OCI-LY1 (cell line): ENCODE measurements around the gene RERE.

ENCODE experiments used
- H2AFZ ChIP-seq: fragments of 200-600 bp; sonication (generic), shearing (Covaris generic); 2 replicates; pipeline ENCODE4 v1.6.0; 2014; ENCODE audit warnings: antibody characterized with exemption, mild to moderate bottlenecking, low read length
- H3F3A ChIP-seq: fragments of 200-600 bp; sonication (generic), shearing (Covaris generic); 2 replicates; pipeline ENCODE4 v1.6.0; 2014; ENCODE audit warnings: mild to moderate bottlenecking, antibody characterized with exemption, low read length, moderate library complexity; ENCODE audit not compliant: insufficient read depth
- H3K27ac ChIP-seq: fragments of 200-600 bp; sonication (generic); 2 replicates; pipeline ENCODE4 v1.5.1; 2014; ENCODE audit warnings: low read length, mixed run types, mild to moderate bottlenecking, low read depth; ENCODE audit not compliant: poor library complexity, severe bottlenecking
- H3K27me3 ChIP-seq: fragments of 200-600 bp; sonication (generic); 2 replicates; pipeline ENCODE4 v1.6.0; 2014; ENCODE audit warnings: antibody characterized with exemption, mild to moderate bottlenecking, low read length, moderate library complexity; ENCODE audit not compliant: insufficient read depth
- H3K36me3 ChIP-seq: fragments of 200-600 bp; sonication (generic); 2 replicates; pipeline ENCODE4 v1.6.1; 2014; ENCODE audit warnings: mild to moderate bottlenecking, antibody characterized with exemption, low read length, moderate library complexity, mixed read lengths; ENCODE audit not compliant: insufficient read depth
- H3K4me1 ChIP-seq: fragments of 200-600 bp; sonication (generic); 2 replicates; pipeline ENCODE4 v1.5.1; 2014; ENCODE audit warnings: mild to moderate bottlenecking, low read length, moderate library complexity; ENCODE audit not compliant: insufficient read depth, severe bottlenecking
- H3K4me2 ChIP-seq: fragments of 200-600 bp; sonication (generic), shearing (Covaris generic); 2 replicates; pipeline ENCODE4 v1.6.1; 2014; ENCODE audit warnings: low read length
- H3K4me3 ChIP-seq: fragments of 200-600 bp; sonication (generic); 2 replicates; pipeline ENCODE4 v1.5.1; 2014; ENCODE audit warnings: low read length, low read depth, mild to moderate bottlenecking, mixed read lengths; ENCODE audit not compliant: poor library complexity, severe bottlenecking
- H3K79me2 ChIP-seq: fragments of 200-600 bp; shearing (Covaris generic); 2 replicates; pipeline ENCODE4 v1.6.1; 2016; ENCODE audit warnings: mixed run types, low read length, mixed read lengths; ENCODE audit not compliant: insufficient read depth
- H3K9ac ChIP-seq: fragments of 200-600 bp; sonication (generic), shearing (Covaris generic); 2 replicates; pipeline ENCODE4 v1.6.1; 2014; ENCODE audit warnings: mild to moderate bottlenecking, low read length, mixed read lengths
- H3K9me2 ChIP-seq: fragments of 200-600 bp; sonication (generic), shearing (Covaris generic); 2 replicates; pipeline ENCODE4 v1.6.1; 2014; ENCODE audit warnings: low read depth, mild to moderate bottlenecking, low read length, mixed read lengths
- H3K9me3 ChIP-seq: fragments of 200-600 bp; shearing (Covaris generic); 2 replicates; pipeline ENCODE4 v1.6.1; 2014; ENCODE audit warnings: low read length, mixed read lengths
- H4K20me1 ChIP-seq: fragments of 200-600 bp; sonication (generic), shearing (Covaris generic); 2 replicates; pipeline ENCODE4 v1.6.0; 2016; ENCODE audit warnings: mild to moderate bottlenecking, low read length; ENCODE audit not compliant: insufficient read depth
- EZH2 ChIP-seq: fragments of 200-600 bp; sonication (generic), shearing (Covaris generic); IDR thresholded peaks from 2 replicates; pipeline ENCODE4 v1.8.0; 2017; ENCODE audit warnings: borderline replicate concordance, mixed run types, mild to moderate bottlenecking, antibody characterized with exemption, low read length, moderate library complexity, mixed read lengths
- TF ChIP-seq, protein P1 (sequence below): fragments of 200-600 bp; sonication (generic), shearing (Covaris generic); IDR thresholded peaks from 2 replicates; pipeline ENCODE4 v1.5.1; 2017; ENCODE audit warnings: mild to moderate bottlenecking, antibody characterized with exemption, low read length, moderate library complexity, mixed read lengths

The RERE gene

DNA sequence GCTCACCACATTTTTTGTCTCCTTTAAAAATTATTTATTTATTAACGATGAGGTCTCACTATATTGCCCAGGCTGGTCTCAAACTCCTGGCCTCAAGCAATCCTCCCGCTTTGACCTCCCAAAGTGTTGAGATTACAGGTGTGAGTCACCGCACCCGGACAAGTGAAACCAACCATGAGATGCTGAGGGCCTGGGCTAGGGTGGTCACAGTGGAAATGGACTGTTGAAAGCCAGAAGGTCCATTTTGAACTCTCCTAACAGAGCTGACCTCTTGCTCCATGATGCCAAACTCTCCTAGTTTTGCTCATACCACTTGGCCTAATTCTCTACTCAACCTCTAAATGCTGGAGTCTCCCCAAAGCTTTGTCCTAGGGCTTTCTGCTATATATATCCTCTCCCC is 390.4 kb downstream of the RERE start:
- Histone ChIP-seq H3K9me3 (no peaks in the 10 kb centered on the region), H3K4me1 (peaks cover 82% of the 10 kb centered on the region), H3K9ac (peak overlapping the region; percentile 28; the same call in 1 of the 2 replicates), H3K4me2 (peak overlapping the region; percentile 84), H3K79me2 (peaks cover 14% of the 10 kb centered on the region), H2AFZ (no peak overlapping the region), H3K36me3 (peaks cover 8% of the 10 kb centered on the region; the same call in 1 of the 2 replicates), H3K27me3 (no peaks in the 10 kb centered on the region), H4K20me1 (no peaks in the 10 kb centered on the region), H3F3A (0 out of 2 replicates have a peak, but pooled peaks cover 9% of the 10 kb centered on the region), H3K9me2 (no peaks in the 10 kb centered on the region), H3K4me3 (no peak overlapping the region), H3K27ac (peak overlapping the region; percentile 99)
- TF ChIP-seq, protein P1, sequence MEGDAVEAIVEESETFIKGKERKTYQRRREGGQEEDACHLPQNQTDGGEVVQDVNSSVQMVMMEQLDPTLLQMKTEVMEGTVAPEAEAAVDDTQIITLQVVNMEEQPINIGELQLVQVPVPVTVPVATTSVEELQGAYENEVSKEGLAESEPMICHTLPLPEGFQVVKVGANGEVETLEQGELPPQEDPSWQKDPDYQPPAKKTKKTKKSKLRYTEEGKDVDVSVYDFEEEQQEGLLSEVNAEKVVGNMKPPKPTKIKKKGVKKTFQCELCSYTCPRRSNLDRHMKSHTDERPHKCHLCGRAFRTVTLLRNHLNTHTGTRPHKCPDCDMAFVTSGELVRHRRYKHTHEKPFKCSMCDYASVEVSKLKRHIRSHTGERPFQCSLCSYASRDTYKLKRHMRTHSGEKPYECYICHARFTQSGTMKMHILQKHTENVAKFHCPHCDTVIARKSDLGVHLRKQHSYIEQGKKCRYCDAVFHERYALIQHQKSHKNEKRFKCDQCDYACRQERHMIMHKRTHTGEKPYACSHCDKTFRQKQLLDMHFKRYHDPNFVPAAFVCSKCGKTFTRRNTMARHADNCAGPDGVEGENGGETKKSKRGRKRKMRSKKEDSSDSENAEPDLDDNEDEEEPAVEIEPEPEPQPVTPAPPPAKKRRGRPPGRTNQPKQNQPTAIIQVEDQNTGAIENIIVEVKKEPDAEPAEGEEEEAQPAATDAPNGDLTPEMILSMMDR, result no peak
- TF ChIP-seq EZH2, result no peak

DNA sequence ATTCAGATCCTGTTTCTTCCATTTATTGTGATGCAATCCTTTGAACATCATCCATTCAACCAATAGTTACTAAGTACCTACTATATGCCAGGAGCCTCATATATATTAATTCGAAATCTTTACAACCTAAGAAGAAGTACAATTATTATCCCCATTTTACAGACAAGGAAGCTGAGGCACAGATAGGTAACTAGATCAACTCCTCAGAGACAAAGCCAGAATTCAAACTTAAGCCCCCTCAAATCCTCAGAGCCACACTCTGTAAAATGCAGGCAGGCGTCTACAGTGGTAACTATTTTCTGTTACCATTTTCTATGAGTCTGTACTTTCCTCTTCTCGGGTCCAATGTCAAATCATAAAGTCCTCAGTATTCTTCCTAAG is 391.7 kb downstream of the RERE start:
- H3K4me2 ChIP-seq, result peak overlapping the region; percentile 84
- no peaks in the 10 kb centered on the region for H3K27me3 ChIP-seq
- peaks cover 21% of the 10 kb centered on the region for H3K36me3 ChIP-seq
- peaks cover 72% of the 10 kb centered on the region for H3K4me1 ChIP-seq
- TF ChIP-seq, protein P1, result no peak
- no peak for TF ChIP-seq EZH2
- H3K4me3 ChIP-seq, result peak overlapping the region; percentile 67
- peaks cover 26% of the 10 kb centered on the region for H3K79me2 ChIP-seq
- peak overlapping the region; percentile 99 for H3K27ac ChIP-seq
- peak overlapping the region; percentile 83 for H3K9ac ChIP-seq
- no peak overlapping the region for H2AFZ ChIP-seq
- no peaks in the 10 kb centered on the region for H3K9me2 ChIP-seq
- no peaks in the 10 kb centered on the region for H4K20me1 ChIP-seq
- H3F3A ChIP-seq, result 0 out of 2 replicates have a peak, but pooled peaks cover 9% of the 10 kb centered on the region
- no peaks in the 10 kb centered on the region for H3K9me3 ChIP-seq

DNA sequence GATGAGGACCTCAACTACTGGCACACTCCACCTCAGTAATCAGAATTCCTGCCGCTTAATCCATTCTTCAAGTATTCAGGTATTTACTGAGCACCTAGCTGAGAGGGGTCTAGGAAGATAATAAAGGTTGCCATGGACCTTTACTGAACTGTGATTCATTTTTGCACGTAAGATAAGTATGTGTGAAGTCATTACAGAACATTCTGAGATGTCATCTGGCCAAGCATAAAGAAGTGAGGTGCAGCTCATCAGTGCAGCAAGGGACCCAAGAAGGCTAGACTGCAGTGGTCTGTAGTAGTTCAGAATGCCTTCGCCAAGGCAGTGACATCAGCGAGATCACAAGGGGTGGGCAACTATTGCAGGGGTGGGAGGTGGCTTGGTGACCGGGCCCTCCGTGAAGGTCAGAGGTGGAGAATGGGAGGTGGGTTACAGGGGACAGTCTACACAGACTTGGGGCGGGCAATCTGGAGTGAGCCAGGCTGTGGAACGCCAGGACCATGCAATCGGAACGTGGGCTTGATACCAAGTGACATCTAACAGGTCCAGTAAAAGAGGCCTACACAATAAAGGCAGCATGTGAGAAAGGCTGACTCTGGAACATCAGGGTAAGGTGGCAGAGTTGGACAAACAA is 392.2 kb downstream of the RERE start:
- peak overlapping the region; percentile 67 for H3K4me3 ChIP-seq
- peaks cover 26% of the 10 kb centered on the region for H3K36me3 ChIP-seq
- peak overlapping the region; percentile 99 for H3K27ac ChIP-seq

More for the DNA sequence above, 392.2 kb downstream of the RERE start:
- H3K79me2 ChIP-seq, result peaks cover 31% of the 10 kb centered on the region
- H3F3A ChIP-seq, result 0 out of 2 replicates have a peak, but pooled peaks cover 9% of the 10 kb centered on the region
- no peak overlapping the region for H2AFZ ChIP-seq
- peak overlapping the region; percentile 84 for H3K4me2 ChIP-seq
- no peaks in the 10 kb centered on the region for H3K9me2 ChIP-seq
- TF ChIP-seq EZH2, result no peak
- TF ChIP-seq, protein P1, result no peak
- peak overlapping the region; percentile 83 for H3K9ac ChIP-seq
- H3K27me3 ChIP-seq, result no peaks in the 10 kb centered on the region
- H3K4me1 ChIP-seq, result peaks cover 72% of the 10 kb centered on the region
- H3K9me3 ChIP-seq, result no peaks in the 10 kb centered on the region
- H4K20me1 ChIP-seq, result no peaks in the 10 kb centered on the region
